Stomach (tissue), 4 donors: Measurements from ENCODE around the gene MASP2.

Source experiments
- CTCF ChIP-seq, 7 experiments: fragments of 450-650 bp in 4 of 7; fragments of 200-600 bp in 3 of 7; sonication (generic) in 3 of 7; IDR thresholded peaks; one replicate each; pipeline ENCODE4 v1.5.1; 2016 to 2019; ENCODE audit warnings: antibody characterized with exemption in 7 of 7, control low read depth in 2 of 7, mild to moderate bottlenecking in 1 of 7
- EP300 ChIP-seq: sonication (generic); formaldehyde crosslinking; IDR thresholded peaks from one replicate; pipeline ENCODE4 v1.6.1; 2017; ENCODE audit warnings: antibody characterized with exemption

GRCh38 chr1:11052839-11053757, 6.1 kb upstream of the MASP2 start:
- no peak for TF ChIP-seq EP300
- TF ChIP-seq CTCF (IDR thresholded peaks at IDR 0.05), result no peak
